H1 (cell line): ENCODE results near the gene YWHAB. TPM values are rescaled to one million over a fixed set of nuclear protein-coding genes. Genes with fewer than 3 reads are reported as not detected.

Experiments
- ASH2L ChIP-seq: fragments of 200-600, 300-600 bp; sonication (generic); IDR thresholded peaks from one replicate; pipeline ENCODE4 v1.7.1; 2017; ENCODE audit warnings: low read length
- CHD7 ChIP-seq: fragments of 300-600 bp; sonication (generic); IDR thresholded peaks from 2 replicates; pipeline ENCODE4 v1.7.1; 2012; ENCODE audit warnings: low read length, moderate library complexity, mild to moderate bottlenecking, inconsistent platforms; ENCODE audit not compliant: insufficient replicate concordance
- EZH2 ChIP-seq: fragments of 200-600 bp; sonication (generic); IDR thresholded peaks from 2 replicates; pipeline ENCODE4 v1.7.1; 2012; ENCODE audit warnings: low read depth, mild to moderate bottlenecking, moderate library complexity, low read length, inconsistent platforms; ENCODE audit not compliant: severe bottlenecking
- NANOG ChIP-seq: IDR thresholded peaks from 2 replicates; pipeline ENCODE4 v1.6.1; 2011; ENCODE audit warnings: low read length, low read depth, mild to moderate bottlenecking, inconsistent platforms; ENCODE audit not compliant: insufficient read depth, poor library complexity, severe bottlenecking
- POLR2AphosphoS5 ChIP-seq: IDR thresholded peaks from 2 replicates; pipeline ENCODE4 v1.6.1; 2011; ENCODE audit warnings: low read depth, low read length
- SIRT6 ChIP-seq: IDR thresholded peaks from one replicate; pipeline ENCODE4 v1.7.1; 2012; ENCODE audit warnings: low read length, inconsistent platforms
- SIX5 ChIP-seq: IDR thresholded peaks from 2 replicates; pipeline ENCODE4 v1.6.1; 2011; ENCODE audit warnings: mild to moderate bottlenecking, low read depth, low read length
- SP2 ChIP-seq: IDR thresholded peaks from 2 replicates; pipeline ENCODE4 v1.6.1; 2012; ENCODE audit warnings: mild to moderate bottlenecking, low read length, inconsistent platforms
- SP4 ChIP-seq: IDR thresholded peaks from 2 replicates; pipeline ENCODE4 v1.6.1; 2012; ENCODE audit warnings: low read length, inconsistent platforms
- TAF7 ChIP-seq: optimal IDR thresholded peaks from 2 replicates; pipeline ENCODE3; 2011; ENCODE audit warnings: low read depth, mild to moderate bottlenecking, inconsistent platforms, low read length, moderate library complexity, borderline replicate concordance
- TCF12 ChIP-seq: IDR thresholded peaks from 2 replicates; pipeline ENCODE4 v1.6.1; 2011; ENCODE audit warnings: low read depth, mild to moderate bottlenecking, low read length
- polyA plus RNA-seq, 7 experiments: library from polyadenylated mRNA; depleted of rRNA in 3 of 7; stranded (reverse) in 5 of 7; unstranded in 2 of 7; fragments of >200 nt in 5 of 7; fragments of 200-250 nt in 2 of 7; gene quantifications; 1 replicate in 5 of 7; 2 replicates in 1 of 7; 4 replicates in 1 of 7; pipeline versions ENCODE4 v1.2.1 to v1.2.3, GENCODE V29; 2011 to 2013; ENCODE audit warnings: missing spikeins in 2 of 7, mixed read lengths in 2 of 7
- total RNA-seq: library from RNA; stranded (reverse); fragmentation: NEBNext Ultra II Directional; extraction: Animal tissue kit (Norgen Biotek cat#: 25700); gene quantifications from 2 replicates; pipeline ENCODE4 v1.2.1, GENCODE V29; 2021
- TF ChIP-seq, protein P1 (sequence below): IDR thresholded peaks from 2 replicates; pipeline ENCODE4 v1.6.1; 2012; ENCODE audit warnings: inconsistent platforms

The YWHAB gene
- total and polyA plus RNA-seq, 2 of the 8 experiments (the other 6 are each of a cell fraction or from before 2014, with no cell fraction given): 72.9 to 256 TPM

DNA sequence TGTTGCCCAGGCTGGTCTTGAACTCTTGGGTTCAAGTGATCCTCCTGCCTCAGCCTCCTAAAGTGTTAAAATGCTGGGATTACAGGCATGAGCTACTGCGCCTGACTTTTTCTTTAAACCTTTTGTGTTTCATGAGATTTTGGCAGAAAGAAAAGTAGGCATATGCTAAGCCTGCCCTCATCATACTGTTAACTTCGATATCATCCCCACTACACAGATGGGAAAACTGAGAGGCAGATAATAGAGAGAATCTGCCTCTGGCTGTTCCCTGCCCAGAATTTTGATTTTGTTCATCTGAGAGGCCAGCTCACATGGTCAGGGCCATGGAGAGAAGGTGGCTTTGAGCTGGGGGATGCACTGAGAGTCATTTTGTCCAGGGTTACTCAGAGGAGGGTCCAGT lies 31.9 kb downstream of the YWHAB start (continued):
- TF ChIP-seq CHD7: no peak
- TF ChIP-seq TAF7: no peak
- no peak for TF ChIP-seq EZH2
- no peak for TF ChIP-seq ASH2L
- TF ChIP-seq, protein P1, sequence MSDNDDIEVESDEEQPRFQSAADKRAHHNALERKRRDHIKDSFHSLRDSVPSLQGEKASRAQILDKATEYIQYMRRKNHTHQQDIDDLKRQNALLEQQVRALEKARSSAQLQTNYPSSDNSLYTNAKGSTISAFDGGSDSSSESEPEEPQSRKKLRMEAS: no peak
- no peak for TF ChIP-seq TCF12
- no peak for TF ChIP-seq SIRT6
- TF ChIP-seq SP4: no peak
- no peak for TF ChIP-seq POLR2AphosphoS5
- no peak for TF ChIP-seq SIX5
- TF ChIP-seq NANOG: no peak
- TF ChIP-seq SP2: no peak
